NCI-H1694 (cell line): ENCODE results near the gene KLHL41.
"Not testable (repeated sequence)": the region's sequence is repeated elsewhere in the genome, so short reads cannot be mapped to it uniquely, and the experiment has no call there.

Source experiments
- DNase-seq: peaks from one replicate; lab custom pipeline; 2025; lab: John Stamatoyannopoulos, UW

The KLHL41 gene

GRCh38 chr2:169510496-169510895, 994 bp downstream of the KLHL41 start:
- no peak for DNase-seq

GRCh38 chr2:169511818-169512217, 2.3 kb downstream of the KLHL41 start:
- no peak for DNase-seq

GRCh38 chr2:169512525-169512924, 3.0 kb downstream of the KLHL41 start:
- no peak for DNase-seq

GRCh38 chr2:169513094-169513493, 3.6 kb downstream of the KLHL41 start:
- DNase-seq, result no peak

GRCh38 chr2:169513926-169514325, 4.4 kb downstream of the KLHL41 start:
- DNase-seq, result no peak

- not testable (repeated sequence) for DNase-seq
These were observed 5.3 kb downstream of the KLHL41 start for GRCh38 chr2:169514758-169515157.

- not testable (repeated sequence) for DNase-seq
These were observed 7.0 kb downstream of the KLHL41 start for GRCh38 chr2:169516488-169516995.

- no peak for DNase-seq
These were observed 11.4 kb downstream of the KLHL41 start for GRCh38 chr2:169520896-169521295.

- no peak for DNase-seq
These were observed 14.2 kb downstream of the KLHL41 start for GRCh38 chr2:169523681-169524080.

GRCh38 chr2:169525434-169525833, 15.9 kb downstream of the KLHL41 start:
- DNase-seq, result no peak

- DNase-seq, result no peak
These were observed 16.9 kb downstream of the KLHL41 start for GRCh38 chr2:169526451-169526850.

- DNase-seq, result peak; percentile 49
These were observed 18.8 kb downstream of the KLHL41 start for GRCh38 chr2:169528271-169528701.

- not testable (repeated sequence) for DNase-seq
These were observed 30.0 kb downstream of the KLHL41 start for GRCh38 chr2:169539460-169539859.

- DNase-seq, result no peak
These were observed 30.6 kb downstream of the KLHL41 start for GRCh38 chr2:169540146-169540545.

GRCh38 chr2:169542433-169542832, 32.9 kb downstream of the KLHL41 start:
- DNase-seq, result no peak

GRCh38 chr2:169546756-169547155, 37.3 kb downstream of the KLHL41 start:
- no peak for DNase-seq

- peak; percentile 15 for DNase-seq
These were observed 51.9 kb downstream of the KLHL41 start for GRCh38 chr2:169561364-169561763.

GRCh38 chr2:169562084-169562483, 52.6 kb downstream of the KLHL41 start:
- not testable (repeated sequence) for DNase-seq

GRCh38 chr2:169562519-169562918, 53.0 kb downstream of the KLHL41 start:
- no peak for DNase-seq

- DNase-seq, result no peak
These were observed 56.2 kb downstream of the KLHL41 start for GRCh38 chr2:169565686-169566085.

GRCh38 chr2:169569948-169570347, 60.4 kb downstream of the KLHL41 start:
- DNase-seq, result no peak

GRCh38 chr2:169570752-169571151, 61.2 kb downstream of the KLHL41 start:
- not testable (repeated sequence) for DNase-seq

GRCh38 chr2:169571571-169571970, 62.1 kb downstream of the KLHL41 start:
- DNase-seq, result no peak

GRCh38 chr2:169572189-169572588, 62.7 kb downstream of the KLHL41 start:
- DNase-seq, result no peak

GRCh38 chr2:169572821-169573159, 63.3 kb downstream of the KLHL41 start:
- no peak for DNase-seq
